ENCODE results near the gene ABCG1. TPM values are rescaled to one million over a fixed set of nuclear protein-coding genes. Genes with fewer than 3 reads are reported as not detected.

The ABCG1 gene
- total RNA-seq, 1 donor from 2014 or later, result 1.6 TPM

DNA sequence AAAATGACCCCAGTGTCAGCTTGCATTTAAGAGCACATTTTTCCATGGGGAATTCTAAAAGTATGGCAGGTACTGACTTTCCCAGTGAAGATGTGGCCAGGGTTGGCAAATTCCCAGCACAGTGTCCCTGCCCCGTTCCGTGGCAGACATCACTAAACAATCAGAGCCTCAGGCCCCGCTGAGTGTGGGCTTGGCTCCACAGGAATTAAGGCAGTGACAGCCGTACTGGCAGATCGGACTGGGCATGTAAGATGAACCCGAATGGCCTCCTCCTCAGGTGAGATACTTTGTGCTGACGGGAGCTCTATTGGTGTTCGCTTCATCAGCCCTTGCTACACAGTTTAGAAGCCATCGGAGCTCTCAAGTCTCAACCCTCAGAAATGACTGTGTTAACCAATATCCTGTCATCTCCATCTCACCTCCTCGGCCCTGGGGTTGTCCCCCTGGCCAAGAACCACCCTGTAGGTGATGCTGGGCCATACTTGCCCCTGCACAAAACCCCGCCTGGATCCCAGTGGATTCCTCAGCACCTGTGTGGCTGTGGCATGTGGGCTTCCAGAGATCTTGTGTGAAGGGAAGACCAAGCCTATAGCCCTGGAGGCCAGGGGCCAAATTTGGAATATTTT lies 29.0 kb upstream of the ABCG1 start:
- H3K27ac Mint-ChIP-seq (ENCODE audit: unreplicated experiment), result no peak overlapping the region
- no peak for DNase-seq (ENCODE audit: low spot score)

GRCh38 chr21:42190486-42190863 lies 28.5 kb upstream of the ABCG1 start:
- no peak overlapping the region for H3K27ac Mint-ChIP-seq (ENCODE audit: unreplicated experiment)
- H3K4me3 Mint-ChIP-seq (ENCODE audit: unreplicated experiment), result no peak overlapping the region
- TF ChIP-seq CTCF (IDR thresholded peaks at IDR 0.05), result no peak
- DNase-seq (ENCODE audit: low spot score), result no peak
- peaks cover 10% of the 10 kb centered on the region for H3K4me1 Mint-ChIP-seq (ENCODE audit: low read depth)
- H3K9me3 Mint-ChIP-seq (ENCODE audit: low read depth), result peaks cover 1% of the 10 kb centered on the region
- peaks cover 8% of the 10 kb centered on the region for H3K27me3 Mint-ChIP-seq (ENCODE audit: low read depth)
- no peaks in the 10 kb centered on the region for H3K36me3 Mint-ChIP-seq (ENCODE audit: low read depth)

More for the DNA sequence above, 29.0 kb upstream of the ABCG1 start:
- TF ChIP-seq CTCF (IDR thresholded peaks at IDR 0.05), result no peak
- Mint-ChIP-seq H3K9me3 (ENCODE audit: low read depth) (no peaks in the 10 kb centered on the region), H3K27me3 (ENCODE audit: low read depth) (peaks cover 8% of the 10 kb centered on the region), H3K4me1 (ENCODE audit: low read depth) (peaks cover 10% of the 10 kb centered on the region), H3K4me3 (ENCODE audit: unreplicated experiment) (no peak overlapping the region), H3K36me3 (ENCODE audit: low read depth) (no peaks in the 10 kb centered on the region)

DNA sequence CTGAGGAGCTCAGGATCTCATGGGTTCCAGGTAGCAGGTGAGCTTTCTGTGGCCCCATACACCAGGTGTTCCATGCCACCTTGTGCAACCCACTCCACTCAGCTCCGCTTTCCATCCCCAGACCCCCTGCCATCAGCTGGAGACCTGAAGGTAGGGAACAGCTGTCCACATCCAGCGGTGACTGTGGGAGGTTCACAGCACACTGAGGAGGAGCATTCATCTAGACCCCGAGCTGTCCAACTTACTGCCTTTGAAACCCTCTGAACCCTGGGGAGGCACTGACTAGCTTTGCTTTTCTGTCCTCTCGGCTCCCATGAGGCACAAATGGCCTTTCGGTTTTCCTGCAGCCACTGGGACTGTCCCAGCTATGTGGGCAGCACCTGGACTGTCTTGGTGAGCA lies 27.9 kb upstream of the ABCG1 start:
- peaks cover 5% of the 10 kb centered on the region for H3K9me3 Mint-ChIP-seq (ENCODE audit: low read depth)
- no peak overlapping the region for H3K27ac Mint-ChIP-seq (ENCODE audit: unreplicated experiment)
- peaks cover 8% of the 10 kb centered on the region for H3K27me3 Mint-ChIP-seq (ENCODE audit: low read depth)

DNA sequence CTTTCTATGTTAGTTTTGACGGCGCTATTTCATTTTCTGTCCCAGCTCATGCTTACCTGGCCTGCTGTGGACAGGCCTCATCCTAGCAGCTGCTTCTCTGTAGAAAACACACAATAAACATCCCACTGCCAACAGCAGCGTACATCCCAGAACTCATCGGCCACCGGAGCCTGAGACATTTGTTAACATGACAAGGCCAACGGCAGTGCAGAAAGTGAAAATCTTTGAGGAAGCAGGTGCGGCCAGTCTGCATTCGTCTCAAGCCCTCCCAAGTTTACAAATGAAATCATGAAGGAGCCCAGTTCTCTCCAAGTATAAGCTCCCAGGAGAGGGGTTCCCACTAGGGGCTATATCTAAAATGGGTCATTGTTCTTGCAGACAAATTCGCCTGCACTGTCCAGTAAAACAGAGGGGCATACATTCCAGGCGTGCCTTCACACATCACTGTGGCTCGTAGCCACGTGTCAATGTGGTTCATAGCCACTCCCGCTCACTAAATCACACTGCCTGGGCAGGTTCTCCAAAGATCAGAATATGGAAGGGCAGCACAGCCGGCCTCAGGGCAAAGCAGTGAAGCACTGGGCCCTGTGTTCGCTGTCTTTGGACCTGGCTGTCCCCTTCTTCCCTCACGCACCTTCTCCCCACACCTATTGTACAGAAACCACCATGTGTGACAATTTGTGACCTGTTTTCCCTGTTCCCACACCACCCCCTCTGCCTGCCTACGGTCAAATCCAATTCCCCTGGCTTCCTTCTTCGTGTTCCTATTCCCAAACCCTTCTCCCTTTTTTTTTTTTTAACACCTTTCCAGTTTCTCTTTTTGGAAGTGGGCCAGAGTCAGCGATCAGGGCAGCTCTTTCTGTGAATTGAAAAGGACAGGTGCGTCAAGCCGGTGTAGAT lies 27.0 kb upstream of the ABCG1 start:
- no peak overlapping the region for H3K4me3 Mint-ChIP-seq (ENCODE audit: unreplicated experiment)
- DNase-seq (ENCODE audit: low spot score), result no peak
- no peak for TF ChIP-seq CTCF (IDR thresholded peaks at IDR 0.05)
- peaks cover 10% of the 10 kb centered on the region for H3K4me1 Mint-ChIP-seq (ENCODE audit: low read depth)
- no peak overlapping the region for H3K27ac Mint-ChIP-seq (ENCODE audit: unreplicated experiment)
- peaks cover 8% of the 10 kb centered on the region for H3K27me3 Mint-ChIP-seq (ENCODE audit: low read depth)
- peaks cover 2% of the 10 kb centered on the region for H3K36me3 Mint-ChIP-seq (ENCODE audit: low read depth)
- peaks cover 5% of the 10 kb centered on the region for H3K9me3 Mint-ChIP-seq (ENCODE audit: low read depth)

More for the DNA sequence above, 27.9 kb upstream of the ABCG1 start:
- no peak for TF ChIP-seq CTCF (IDR thresholded peaks at IDR 0.05)
- Mint-ChIP-seq H3K36me3 (ENCODE audit: low read depth) (peaks cover 2% of the 10 kb centered on the region), H3K4me1 (ENCODE audit: low read depth) (peaks cover 10% of the 10 kb centered on the region), H3K4me3 (ENCODE audit: unreplicated experiment) (no peak overlapping the region)
- DNase-seq (ENCODE audit: low spot score), result no peak

DNA sequence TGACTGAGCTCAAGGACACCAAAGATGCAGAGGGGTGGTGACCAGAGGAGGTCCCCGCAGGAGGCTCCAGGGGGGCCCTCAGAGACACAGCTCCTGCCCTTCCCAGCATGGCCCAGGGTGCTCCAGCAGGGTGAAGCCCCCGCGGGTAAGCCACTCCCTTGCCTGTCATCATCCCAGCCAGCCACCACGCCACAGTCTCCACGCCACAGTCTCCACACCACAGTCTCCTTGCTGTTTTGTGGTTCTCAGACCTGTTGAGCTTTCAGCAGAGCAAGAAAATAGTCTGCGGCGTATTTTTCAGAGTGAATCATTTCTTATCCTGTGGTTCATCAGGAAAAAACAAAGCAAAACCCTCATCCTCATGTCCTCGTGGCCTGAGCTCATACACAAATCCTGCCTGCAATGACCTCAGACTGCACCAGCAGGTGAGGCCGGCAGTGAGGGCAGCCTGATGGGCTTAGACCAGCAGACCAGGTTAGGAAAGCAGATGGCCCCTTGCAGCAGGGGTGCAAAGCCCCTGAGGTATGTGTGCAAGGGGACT lies 25.7 kb upstream of the ABCG1 start:
- DNase-seq (ENCODE audit: low spot score), result no peak
- no peak for TF ChIP-seq CTCF (IDR thresholded peaks at IDR 0.05)
- Mint-ChIP-seq H3K4me1 (ENCODE audit: low read depth) (peaks cover 8% of the 10 kb centered on the region), H3K27ac (ENCODE audit: unreplicated experiment) (no peak overlapping the region), H3K27me3 (ENCODE audit: low read depth) (peaks cover 8% of the 10 kb centered on the region), H3K36me3 (ENCODE audit: low read depth) (peaks cover 2% of the 10 kb centered on the region), H3K9me3 (ENCODE audit: low read depth) (peaks cover 5% of the 10 kb centered on the region), H3K4me3 (ENCODE audit: unreplicated experiment) (no peak overlapping the region)

Measured in chondrocyte (in vitro differentiated cells).